Lower leg skin (tissue), 3 donors: ENCODE results near the gene DMRTB1.

Experiments used
- POLR2A ChIP-seq, 2 donors: fragments of 450-650 bp; IDR thresholded peaks; one replicate each; pipeline ENCODE4 v1.6.1; 2016 to 2017; ENCODE audit warnings: antibody characterized with exemption in 2 of 2, mild to moderate bottlenecking in 1 of 2, moderate library complexity in 1 of 2
- TF ChIP-seq, protein P1 (sequence below), 3 donors: fragments of 450-650 bp; IDR thresholded peaks; one replicate each; pipeline ENCODE4 v1.5.1; 2016; ENCODE audit warnings: antibody characterized with exemption in 3 of 3, mild to moderate bottlenecking in 3 of 3, moderate library complexity in 2 of 3

DNA sequence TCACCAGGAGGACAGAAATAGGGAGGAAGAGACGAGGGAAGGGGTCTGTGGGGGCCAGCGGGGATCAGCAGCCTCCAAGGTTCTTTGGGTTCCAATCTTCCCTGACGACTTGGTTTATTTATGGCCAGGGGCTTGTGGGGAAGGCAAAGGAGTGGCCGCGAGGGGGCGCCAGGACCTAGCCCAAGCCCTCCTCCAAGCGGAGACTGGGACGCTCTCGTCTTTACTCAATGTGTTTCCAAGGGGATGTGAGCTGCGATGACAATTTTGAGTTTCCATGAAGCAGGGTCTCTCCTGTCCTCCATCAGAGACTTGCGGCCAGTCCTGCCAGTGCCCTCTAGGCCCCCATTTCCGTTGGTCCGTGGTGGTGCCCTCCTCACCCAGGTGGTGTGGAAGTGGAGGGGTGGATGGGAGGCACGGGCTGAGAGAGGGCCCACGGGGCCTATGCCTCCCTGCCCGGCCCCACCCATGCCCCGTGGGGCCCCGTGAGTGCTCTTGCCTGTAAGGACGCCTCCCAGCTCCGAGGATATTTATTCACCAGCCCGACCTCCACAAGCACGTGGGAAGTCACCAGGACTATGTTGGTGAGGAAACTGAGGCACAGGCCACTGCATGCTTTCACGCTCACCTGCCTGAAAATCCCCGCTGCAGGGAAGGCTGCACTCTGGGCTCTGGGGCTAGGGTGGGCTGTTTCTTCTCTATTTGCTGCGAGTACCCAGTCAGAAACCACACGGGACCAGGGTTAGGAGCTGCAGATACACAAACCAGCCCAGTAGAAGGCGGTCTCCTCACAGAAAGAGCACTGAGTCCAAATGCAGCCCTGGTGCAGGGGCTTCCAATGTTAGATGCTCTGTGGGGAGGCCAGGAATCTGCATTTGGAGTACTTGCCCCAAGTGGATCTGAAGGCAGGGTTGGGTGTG lies 26.5 kb downstream of the DMRTB1 start:
- no peak for TF ChIP-seq POLR2A (IDR thresholded peaks at IDR 0.05)
- TF ChIP-seq, protein P1, sequence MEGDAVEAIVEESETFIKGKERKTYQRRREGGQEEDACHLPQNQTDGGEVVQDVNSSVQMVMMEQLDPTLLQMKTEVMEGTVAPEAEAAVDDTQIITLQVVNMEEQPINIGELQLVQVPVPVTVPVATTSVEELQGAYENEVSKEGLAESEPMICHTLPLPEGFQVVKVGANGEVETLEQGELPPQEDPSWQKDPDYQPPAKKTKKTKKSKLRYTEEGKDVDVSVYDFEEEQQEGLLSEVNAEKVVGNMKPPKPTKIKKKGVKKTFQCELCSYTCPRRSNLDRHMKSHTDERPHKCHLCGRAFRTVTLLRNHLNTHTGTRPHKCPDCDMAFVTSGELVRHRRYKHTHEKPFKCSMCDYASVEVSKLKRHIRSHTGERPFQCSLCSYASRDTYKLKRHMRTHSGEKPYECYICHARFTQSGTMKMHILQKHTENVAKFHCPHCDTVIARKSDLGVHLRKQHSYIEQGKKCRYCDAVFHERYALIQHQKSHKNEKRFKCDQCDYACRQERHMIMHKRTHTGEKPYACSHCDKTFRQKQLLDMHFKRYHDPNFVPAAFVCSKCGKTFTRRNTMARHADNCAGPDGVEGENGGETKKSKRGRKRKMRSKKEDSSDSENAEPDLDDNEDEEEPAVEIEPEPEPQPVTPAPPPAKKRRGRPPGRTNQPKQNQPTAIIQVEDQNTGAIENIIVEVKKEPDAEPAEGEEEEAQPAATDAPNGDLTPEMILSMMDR (IDR thresholded peaks at IDR 0.05) = peak in 1 of 3 donors; percentile 38
